GM21529 (cell line): ENCODE measurements around the gene RASGRP1.
A peak's percentile ranks its signal among the peaks of the same experiment; 100 is the strongest.

Experiments used
- ATAC-seq: cut with Tn5 transposase; IDR thresholded peaks from one replicate; pipeline ENCODE4 v1.9.1; 2021; ENCODE audit not compliant: unreplicated experiment

The RASGRP1 gene

DNA sequence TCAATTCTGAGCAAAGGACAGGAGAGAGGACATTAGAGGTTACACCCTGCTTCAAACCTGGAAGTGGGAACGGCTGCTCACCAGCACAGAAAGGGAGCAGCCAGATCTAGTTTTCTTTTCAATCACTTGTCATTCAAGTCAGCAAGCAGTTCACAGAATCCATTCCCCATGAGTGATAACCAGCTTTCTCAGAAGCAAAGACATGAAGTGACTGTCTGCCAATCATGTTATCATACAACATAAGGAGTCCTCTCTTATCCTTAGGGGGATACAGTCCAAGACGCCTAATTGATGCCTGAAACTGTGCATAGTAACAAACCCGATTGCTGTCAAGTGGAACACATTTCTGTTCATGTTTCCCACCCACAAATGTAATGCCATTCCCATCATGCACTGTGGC lies 56.0 kb downstream of the RASGRP1 start:
- peak; percentile 67 for ATAC-seq

DNA sequence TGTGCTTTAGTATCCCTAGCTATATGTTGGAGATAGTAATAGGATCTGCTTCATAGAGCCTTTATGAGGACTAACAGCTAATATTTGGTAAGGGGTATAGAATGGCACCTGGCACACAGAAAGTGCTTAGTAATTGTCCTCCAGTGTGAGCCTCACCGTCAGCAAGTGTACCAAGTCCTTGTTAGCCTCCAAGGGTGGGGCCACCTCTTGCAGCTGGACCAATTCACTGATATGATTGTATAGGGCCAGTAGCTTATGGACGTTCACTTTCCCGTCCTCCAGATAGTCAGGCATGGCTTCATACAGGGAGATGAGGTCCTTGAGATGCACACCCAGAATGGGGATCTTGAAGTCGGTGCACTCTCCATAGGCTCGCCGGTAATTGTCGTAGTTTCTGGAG lies 57.0 kb downstream of the RASGRP1 start:
- no peak for ATAC-seq

DNA sequence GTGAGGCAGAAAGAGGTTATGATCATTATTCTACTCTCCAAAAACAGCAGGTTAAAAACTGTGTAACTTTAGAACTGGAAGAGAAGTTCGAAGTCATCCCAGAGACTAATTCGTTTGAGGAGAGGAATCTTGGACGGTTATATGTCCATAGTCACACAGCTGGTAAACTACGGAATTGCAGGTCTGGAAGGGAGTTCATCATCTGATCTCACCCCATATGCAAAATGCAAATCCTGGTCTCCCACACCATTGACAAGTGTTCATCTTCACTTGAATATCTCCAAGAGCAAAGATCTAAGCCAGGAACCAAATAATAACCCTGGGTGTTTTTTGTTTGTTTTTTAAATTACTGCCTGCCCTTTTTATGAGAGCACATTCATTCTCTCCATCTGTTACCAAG lies 57.6 kb downstream of the RASGRP1 start:
- ATAC-seq: no peak

DNA sequence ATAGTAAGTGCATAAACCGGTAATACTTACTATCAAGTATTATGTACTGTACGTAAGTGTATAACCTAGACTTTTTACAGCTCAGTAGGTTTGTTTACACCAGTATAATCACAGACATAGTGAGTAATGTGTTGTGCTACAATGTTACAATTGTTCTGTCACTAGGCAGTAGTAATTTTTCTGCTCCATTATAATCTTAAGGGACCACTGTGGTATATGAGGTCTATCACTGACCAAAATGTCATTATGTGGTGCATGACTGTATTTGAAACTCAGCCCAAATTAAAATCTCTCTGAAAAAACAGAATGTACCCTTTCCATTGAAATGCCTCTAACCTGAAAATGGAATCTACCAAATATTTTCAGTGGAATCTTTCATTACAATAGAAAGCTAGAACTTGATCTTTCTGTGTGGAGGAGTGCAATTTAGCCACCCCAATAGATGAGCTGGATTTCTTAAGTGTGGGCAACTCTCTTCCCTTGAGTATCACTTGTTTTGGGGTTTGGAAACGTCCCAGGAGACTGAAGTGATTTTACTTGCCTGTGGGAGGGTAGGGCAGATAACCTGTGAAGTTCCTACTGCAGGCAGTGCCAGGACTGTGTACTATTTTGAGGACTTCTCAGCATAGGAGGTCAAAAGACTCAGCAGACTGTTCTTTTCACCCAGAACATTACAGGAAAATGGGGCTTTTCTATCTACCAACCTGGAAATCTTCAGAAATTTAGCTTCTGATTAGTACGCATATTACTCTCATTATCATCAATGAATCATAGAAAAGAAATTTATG lies 59.7 kb downstream of the RASGRP1 start:
- no peak for ATAC-seq

DNA sequence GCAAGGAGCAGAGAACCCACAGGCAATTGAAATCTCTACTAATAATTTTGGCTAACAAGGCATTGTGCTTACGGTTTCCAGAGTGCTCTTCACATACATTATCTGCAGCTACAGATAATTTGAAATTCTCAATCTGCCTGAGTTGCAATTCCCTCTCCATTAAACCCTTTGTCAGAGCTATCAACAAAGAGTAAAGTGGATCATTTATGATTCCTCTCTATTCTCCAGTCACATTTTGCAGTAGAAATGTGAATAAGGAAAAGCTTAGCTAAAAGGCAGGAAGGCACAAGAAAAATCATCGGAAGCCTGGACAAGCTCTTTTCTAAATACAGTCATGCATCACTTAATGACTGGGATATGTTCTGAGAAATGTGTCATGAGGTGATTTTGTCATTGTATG lies 61.1 kb downstream of the RASGRP1 start:
- ATAC-seq: no peak

DNA sequence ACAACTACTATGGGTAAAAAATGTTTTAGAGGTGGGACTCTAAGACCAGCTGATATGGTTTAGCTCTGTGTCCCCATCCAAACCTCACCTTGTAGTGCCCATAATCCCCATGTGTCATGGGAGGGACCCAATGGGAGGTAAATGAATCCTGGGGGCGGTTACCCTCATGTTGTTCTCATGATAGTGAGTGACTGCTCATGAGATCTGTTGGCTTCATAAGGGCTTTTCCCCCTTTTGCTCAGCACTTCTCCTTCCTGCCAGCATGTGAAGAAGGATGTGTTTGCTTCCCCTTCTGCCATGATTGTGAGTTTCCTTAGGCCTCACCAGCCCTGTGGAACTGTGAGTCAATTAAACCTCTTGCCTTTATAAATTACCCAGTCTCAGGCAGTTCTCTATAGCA lies 65.0 kb downstream of the RASGRP1 start:
- no peak for ATAC-seq

DNA sequence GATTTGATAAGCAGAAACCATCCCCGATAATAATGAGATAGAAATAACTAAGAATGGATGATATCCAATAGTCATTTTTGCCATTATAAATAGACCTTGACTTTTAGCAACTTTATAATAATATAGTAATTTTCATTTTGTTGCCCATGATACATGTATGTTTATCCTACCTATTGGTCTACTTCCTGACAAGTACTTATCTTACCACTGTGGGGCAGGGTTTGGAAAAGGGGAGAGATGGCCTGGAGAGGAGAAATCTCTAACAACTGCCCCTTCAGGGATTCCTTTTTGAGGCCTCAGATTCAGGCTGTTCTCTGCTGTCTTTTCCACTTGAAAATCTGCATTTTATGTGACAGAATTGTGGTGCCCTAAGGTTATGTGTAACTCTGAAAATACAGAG lies 68.5 kb downstream of the RASGRP1 start:
- ATAC-seq: no peak

DNA sequence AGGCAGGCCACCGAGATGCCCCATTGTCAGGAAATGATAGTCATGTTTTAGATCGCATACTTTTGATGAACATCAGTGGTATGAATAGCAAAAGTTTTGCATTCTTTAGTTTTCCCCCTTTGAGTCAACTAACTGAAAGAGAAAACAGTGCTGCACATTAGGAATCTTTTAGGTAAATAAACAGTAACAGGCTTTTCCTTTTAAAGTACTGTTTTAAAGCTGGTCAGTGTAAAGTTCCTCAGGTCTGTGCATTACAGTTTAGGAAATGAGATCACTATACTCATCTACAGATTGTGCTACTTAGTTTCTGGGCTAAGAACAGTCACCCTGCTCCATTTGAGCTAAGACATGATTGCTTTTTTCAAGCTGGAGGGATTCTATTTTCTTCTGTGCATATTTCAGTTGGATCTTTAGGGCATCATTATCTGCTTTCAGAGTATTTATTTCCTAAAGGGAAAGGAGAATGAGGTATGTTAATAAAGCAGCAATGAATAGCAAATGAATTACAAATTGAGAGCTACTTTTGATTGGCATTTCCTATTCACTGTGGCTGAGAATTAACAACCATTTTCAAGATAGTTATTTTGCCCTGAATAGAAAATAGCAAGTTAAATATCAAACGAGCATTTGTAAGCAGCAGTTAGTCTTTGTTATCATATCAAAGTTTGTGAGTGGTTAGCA lies 74.2 kb downstream of the RASGRP1 start:
- no peak for ATAC-seq

DNA sequence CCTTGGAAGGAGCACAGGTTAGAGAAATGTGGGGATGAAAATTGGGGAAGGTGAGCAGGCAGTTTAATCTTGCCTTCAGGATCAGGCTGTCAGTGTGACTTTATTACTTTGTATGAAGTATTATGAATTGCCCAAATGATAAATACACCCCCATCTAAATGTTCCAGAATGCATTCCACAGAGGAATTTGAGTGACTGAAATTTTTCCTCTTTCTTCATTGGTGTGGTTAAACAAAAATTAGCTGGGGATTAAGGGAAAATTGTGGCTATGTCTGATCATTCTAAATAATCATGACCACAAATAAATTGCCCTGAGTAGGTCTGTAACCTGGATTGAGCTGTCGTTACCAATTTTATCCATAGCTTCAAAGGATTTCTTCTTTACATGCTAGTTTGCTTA lies 77.2 kb downstream of the RASGRP1 start:
- no peak for ATAC-seq

DNA sequence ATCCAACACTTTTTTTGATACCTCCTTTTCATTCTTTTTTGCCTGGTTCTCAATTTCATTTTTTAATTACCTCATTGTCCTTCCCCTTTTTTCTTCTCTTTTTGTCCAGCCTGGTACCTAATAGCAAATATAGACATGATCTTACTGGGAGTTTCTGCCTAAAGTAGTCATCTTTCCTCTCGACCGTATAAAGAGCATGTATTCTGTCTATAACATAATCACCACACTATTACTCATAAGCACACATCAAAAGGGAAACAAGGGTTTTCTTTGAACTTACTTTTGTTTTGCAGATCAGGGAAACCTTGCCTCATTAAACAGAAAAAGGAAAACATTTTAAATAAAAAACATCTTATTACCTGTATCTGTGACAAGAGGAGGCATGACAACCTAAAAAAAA lies 77.7 kb downstream of the RASGRP1 start:
- no peak for ATAC-seq

DNA sequence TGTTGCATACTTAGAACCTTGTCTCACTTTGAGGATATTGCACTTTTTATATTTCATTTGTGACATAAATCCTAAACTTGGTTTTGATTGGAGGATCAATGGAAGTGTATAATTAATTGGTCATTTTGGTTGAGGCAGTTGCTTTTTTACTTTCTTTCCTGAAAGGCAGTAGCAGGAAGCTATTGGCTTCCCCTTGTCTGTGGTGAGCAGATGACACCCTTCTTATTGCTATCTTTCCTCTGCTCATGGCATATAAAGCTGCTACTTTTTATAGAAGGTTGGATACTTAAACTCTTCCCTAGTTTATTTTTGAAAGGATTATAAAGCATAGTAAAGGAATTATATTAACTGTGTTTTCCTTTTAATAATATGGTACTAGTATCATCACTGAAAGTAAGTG lies 82.0 kb downstream of the RASGRP1 start:
- no peak for ATAC-seq

DNA sequence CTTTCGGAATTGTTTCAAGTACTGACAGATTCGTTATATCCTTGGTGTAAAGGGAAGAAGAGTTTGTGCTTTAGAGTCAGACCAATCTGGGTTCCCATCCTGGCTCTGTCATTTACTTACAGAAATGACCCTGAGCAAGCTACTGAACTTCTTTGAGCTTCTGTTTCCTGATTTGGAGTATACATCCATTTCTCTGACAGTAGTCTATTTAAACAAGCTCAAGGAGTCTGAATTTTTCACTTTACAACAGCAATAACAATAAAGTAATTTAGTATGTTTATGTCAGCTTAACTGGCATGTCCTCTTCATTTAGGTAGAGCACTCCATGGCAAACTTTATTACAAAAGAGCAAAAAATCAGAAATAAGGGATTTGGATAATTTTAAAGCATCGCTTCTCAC lies 82.9 kb downstream of the RASGRP1 start:
- no peak for ATAC-seq

DNA sequence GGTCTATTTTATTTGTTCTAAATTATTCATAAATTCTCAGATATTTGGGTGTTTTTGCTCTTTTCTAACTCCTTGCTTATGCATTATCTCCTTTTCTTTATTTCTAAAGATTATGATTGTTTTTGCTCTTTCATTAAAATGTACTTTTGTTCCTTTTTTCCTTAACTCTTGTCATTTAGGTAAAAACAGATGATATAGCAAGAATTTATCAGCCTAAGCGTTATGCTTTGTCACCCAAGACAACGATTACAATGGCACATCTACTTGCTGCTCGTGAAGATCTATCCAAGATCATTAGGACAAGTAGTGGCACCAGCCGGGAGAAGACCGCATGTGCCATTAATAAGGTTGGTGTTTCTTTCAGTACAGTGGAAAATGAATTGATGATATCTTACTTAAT lies 83.5 kb downstream of the RASGRP1 start:
- ATAC-seq: no peak

DNA sequence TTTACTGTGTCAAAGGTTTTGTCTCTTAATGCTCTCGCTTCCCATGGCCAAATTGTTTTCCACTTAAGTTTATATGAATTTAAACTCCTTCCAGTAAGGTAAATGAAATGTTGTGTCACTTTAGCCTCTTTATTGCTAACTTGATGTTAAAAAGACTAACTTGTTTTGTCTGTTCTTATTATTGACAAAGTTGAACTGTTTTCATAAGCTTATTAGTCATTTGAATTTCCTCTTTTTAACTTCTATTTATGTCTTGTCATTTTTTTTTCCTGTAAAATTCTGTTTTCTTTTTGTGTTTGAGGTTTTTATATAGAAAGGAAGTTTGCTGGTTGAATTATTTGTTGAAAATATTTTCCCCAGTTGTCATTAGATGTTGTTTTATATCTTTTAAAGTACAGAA lies 84.9 kb downstream of the RASGRP1 start:
- no peak for ATAC-seq

DNA sequence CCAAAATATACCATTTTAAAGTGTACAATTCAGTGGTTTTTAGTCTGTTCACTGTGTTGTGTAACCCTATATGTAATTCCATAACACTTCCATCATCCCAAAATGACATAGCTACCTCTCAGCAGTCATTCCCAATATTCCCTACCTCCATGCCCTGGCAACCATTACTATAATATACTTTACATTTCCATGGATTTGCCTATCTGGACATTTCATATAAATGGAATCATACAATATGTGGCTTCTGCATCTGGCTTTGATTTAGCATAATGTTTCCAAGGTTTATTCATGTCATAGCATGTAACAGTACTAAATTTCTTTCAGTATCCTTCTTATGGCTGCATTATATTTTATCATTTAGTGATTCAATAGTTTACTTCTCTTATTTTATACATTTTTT lies 85.3 kb downstream of the RASGRP1 start:
- ATAC-seq: no peak

DNA sequence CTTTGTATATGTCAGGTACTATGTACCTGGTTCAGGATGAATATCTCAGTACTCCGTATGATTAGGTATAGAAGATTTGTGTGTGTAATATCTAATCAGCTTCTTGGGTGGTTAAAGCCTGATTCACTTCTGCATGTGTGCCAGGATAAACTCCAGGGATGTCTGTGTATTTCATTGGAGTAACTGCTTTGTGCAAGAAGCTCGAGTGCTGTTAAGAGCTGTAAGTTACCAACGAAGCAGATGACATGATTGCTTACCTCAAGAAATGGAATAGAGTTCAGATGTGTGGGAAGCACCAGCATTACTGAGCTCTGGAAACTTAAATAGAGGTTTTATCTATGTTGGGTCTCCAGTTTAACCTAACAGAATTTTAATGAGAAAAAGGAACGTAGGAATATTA lies 87.0 kb downstream of the RASGRP1 start:
- no peak for ATAC-seq

DNA sequence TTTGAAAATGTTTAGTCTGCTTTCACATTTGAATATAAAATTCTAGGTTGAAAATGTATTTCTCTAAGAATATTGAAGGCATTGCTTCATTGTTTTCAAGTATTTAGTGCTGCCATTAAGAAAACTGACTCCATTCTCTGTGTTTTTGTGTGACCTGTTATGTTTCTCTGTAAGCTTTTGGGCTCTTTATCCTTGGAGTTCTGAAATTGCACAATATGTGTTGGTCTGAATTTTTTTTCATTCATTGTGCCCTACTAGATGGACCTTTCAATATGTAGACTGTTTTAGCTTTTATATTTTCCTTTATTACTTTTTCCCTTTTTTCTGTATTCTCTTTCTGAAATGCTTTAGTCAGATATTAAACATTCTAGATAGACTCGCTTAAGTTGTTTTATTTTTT lies 88.5 kb downstream of the RASGRP1 start:
- ATAC-seq: no peak

DNA sequence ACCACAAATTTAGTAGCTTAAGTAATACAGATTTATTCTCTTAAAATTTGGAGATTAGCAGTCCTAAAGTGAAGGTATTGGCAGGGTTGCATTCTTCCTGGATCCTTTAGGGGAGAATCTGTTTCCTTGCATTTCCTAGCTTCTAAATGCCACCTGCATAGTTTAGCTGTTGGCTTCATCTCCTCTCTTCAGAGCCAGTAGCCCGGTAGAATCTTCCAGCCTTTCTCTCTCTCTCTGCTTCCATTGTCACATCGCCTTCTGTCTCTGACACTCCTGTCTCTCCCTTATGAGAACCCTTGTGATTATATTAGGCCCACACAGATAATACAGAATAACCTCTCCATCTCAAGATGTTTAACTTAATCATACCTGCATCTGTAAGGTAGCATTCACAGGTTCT lies 89.3 kb downstream of the RASGRP1 start:
- no peak for ATAC-seq

DNA sequence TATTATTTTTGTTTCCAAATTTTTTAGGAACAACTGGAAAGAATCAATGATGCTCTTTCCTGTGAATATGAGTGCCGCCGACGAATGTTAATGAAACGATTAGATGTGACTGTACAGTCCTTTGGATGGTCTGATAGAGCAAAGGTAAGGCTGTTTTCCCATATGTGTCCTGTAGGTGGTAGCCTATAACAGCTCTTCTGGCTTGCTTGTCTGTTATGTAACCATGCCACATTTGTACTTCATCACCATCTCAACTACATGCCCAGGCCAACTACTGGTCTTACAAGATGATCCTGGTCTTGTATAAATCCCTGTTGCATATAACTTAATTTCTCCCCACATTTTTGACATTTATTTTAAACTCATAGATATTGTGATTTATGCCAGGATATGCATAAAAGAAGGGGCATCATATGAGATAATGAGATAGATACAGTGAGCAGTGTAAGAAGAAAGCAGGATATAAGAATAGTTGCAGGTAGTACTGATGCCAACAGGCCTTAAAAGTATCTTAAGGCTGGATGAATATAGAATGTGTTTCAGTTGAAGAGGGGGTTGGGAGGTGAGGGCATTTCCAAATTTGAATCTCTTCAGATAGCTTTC lies 90.4 kb downstream of the RASGRP1 start:
- peak; percentile 98 for ATAC-seq

DNA sequence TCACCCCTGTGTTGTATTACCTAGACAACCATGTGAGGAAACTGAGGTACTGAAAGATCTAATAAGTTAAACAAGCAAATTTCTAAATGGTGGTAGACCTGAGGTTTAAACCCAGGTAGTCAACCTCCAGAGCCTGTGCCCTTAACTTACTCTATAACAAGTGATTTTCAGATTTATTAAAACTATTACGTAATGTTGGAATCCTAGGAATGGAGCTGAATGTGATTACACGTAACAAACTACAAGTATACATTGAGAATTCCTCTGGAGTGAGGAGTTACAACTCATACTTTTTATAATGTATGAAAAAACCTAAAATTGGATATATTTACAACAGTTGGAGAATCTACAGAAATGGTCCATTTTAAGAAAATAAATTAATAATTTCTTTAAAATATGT lies 92.6 kb downstream of the RASGRP1 start:
- ATAC-seq: no peak

DNA sequence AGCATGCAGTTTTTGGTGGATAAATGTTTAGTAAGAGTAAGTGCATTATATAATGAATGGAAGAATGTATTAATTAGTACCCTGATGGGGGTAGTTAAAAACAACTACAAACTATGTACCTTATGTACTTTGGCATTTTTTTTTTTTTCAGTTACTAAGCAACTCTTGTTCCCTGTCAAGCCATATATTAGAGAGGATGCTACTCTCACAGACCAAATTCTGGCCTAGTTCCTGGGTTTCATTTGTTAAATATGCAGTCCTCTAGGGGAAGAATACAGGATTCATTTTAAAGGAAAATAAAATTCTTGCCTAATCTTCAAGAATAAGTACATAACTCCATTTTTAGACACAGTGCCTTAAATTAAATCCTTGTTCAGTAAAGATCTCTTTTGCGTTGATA lies 93.8 kb downstream of the RASGRP1 start:
- no peak for ATAC-seq

DNA sequence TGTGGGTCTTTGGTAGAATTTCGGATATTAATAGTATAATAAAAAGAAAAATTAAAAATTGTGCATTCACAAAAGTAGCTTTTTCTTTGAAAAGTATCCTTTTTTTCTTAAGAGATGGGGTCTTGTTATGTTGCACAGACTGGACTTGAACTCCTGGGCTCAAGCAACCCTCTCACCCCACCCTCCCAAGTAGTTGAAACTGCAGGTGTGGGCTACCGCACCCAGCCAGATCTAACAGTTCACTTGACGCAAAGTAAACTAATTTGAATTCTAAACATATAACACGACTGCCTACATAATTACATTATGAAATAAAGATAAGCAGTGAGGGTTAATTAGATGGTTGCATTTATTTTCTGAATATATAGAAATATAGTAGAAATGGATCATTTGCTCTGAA lies 99.9 kb downstream of the RASGRP1 start:
- ATAC-seq: no peak
